ENCODE measurements around the gene RALGPS1. TPM values are rescaled to one million over a fixed set of nuclear protein-coding genes. Genes with fewer than 3 reads are reported as not detected.

RALGPS1 gene
- polyA plus RNA-seq, 3 donors, result 0.56 to 4.3 (median 2.3) TPM

DNA sequence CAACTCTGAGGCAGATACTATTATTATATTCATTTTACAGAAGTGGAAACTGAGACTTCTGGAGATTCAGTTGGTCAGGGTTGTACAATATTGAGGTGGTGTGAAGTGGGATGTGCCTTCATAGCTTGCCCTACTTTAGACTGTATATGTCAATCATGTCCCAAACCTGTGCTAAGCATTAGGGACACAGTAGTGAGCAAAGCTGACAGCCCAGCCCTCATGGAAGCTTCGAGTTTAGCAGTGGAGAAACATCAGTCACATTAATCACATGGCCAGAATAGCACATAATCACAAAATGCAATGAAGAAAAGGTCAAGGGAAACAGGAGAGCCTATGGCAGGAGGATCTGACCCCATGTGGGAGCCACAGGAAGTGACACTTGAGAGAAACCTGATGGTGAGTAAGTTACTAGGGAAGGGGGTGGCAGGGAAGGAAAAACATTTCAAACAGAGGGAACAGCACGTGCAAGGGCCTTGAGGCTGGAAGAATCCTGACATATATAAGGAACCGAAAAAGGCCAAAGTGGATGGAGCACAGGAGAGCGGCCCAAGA lies 20.5 kb upstream of the RALGPS1 start:
- 78 to 83% (median 81%) methylated on average over 4 of the region's 4 CpGs for WGBS, 3 donors
- no peak overlapping the region for H3K27ac ChIP-seq (ENCODE audit: low read depth, low read length)

- 20 to 64% (median 62%) methylated on average over 3 of the region's 3 CpGs for WGBS, 3 donors
- H3K27ac ChIP-seq (ENCODE audit: low read depth, low read length), result no peak overlapping the region
Measured at GRCh38 chr9:126902210-126902609, 12.4 kb upstream of the RALGPS1 start.

GRCh38 chr9:126904586-126904985 lies 10.0 kb upstream of the RALGPS1 start:
- H3K27ac ChIP-seq (ENCODE audit: low read depth, low read length), result no peak overlapping the region
- 91 to 92% (median 92%) methylated on average over 3 of the region's 3 CpGs for WGBS, 3 donors

GRCh38 chr9:126906091-126906490 lies 8.5 kb upstream of the RALGPS1 start:
- WGBS, 3 donors, result 63 to 85% (median 81%) methylated on average over 6 of the region's 6 CpGs
- H3K27ac ChIP-seq (ENCODE audit: low read depth, low read length), result no peak overlapping the region

GRCh38 chr9:126907058-126907457 lies 7.5 kb upstream of the RALGPS1 start:
- H3K27ac ChIP-seq (ENCODE audit: low read depth, low read length), result no peak overlapping the region
- whole genome bisulfite sequencing, 3 donors, result 69 to 79% (median 75%) methylated on average over 2 of the region's 2 CpGs

DNA sequence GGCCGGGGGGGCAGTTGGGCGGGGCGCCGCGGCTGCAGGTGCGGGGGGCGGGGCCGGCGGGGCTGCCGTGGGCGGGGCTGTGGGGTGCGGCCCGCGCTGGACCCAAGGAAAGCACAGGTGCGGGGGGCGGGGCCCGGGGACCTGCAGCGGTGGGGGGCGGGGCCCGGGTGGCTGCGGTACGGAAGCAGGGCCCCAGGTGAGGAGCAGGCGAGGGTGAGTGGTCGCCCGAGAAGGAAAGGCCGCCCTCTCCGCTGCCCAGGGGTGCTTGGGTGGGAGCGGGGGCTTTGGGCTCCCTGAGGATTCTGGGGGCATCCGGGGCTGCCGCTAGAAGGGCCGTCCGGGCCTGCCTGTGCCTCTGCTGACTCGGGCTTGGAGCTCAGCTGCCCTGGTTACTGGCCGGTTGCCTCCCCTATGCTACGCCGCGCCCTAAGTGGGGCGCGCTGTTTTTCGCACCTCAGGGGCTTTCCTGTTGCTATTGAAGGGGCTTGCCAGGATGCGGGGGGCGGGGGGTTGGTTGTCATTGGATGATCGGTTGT lies 767 bp downstream of the RALGPS1 start:
- no peak overlapping the region for H3K27ac ChIP-seq (ENCODE audit: low read depth, low read length)

GRCh38 chr9:126915846-126916543 lies 1.4 kb downstream of the RALGPS1 start:
- no peak overlapping the region for H3K27ac ChIP-seq (ENCODE audit: low read depth, low read length)

More for the DNA sequence above, 767 bp downstream of the RALGPS1 start:
- 3 to 8% (median 7%) methylated on average over 28 to 37 of the region's 43 CpGs for WGBS, 3 donors

GRCh38 chr9:126916909-126917308 lies 2.3 kb downstream of the RALGPS1 start:
- 67 to 87% (median 87%) methylated on average over 2 of the region's 2 CpGs for WGBS, 3 donors
- H3K27ac ChIP-seq (ENCODE audit: low read depth, low read length), result no peak overlapping the region

More at GRCh38 chr9:126915846-126916543, 1.4 kb downstream of the RALGPS1 start:
- WGBS, 3 donors, result 54 to 86% (median 80%) methylated on average over 15 of the region's 15 CpGs

- H3K27ac ChIP-seq (ENCODE audit: low read depth, low read length), result no peak overlapping the region
- 74 to 96% (median 90%) methylated on average over 1 of the region's 1 CpG for WGBS, 3 donors
Measured at GRCh38 chr9:126919193-126919592, 4.6 kb downstream of the RALGPS1 start.

- no peak overlapping the region for H3K27ac ChIP-seq (ENCODE audit: low read depth, low read length)
Measured at GRCh38 chr9:126925876-126926275, 11.3 kb downstream of the RALGPS1 start.

GRCh38 chr9:126926364-126926763 lies 11.8 kb downstream of the RALGPS1 start:
- whole genome bisulfite sequencing, 3 donors, result 83 to 90% (median 85%) methylated on average over 2 of the region's 2 CpGs
- no peak overlapping the region for H3K27ac ChIP-seq (ENCODE audit: low read depth, low read length)

DNA sequence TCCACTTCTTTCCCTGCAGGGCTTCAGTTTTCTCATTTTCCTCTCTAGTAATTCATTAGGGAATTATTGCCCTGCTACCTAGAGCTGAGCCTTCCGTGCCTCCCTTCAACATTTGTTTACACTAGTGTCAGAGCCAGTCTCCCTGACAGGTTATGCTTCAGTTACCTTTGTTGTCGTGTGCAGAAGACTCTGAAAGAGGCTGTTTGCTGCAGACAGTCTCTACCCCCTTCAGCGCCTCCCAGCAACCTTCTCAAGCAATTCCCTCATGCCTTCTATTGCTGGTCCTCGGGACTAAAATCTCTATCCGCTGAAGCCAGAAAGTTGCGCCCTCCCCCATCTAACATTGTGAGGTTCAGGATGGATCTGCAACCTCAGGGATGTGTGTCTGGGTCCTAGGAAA lies 12.8 kb downstream of the RALGPS1 start:
- 53 to 68% (median 62%) methylated on average over 6 of the region's 6 CpGs for WGBS, 3 donors
- H3K27ac ChIP-seq (ENCODE audit: low read depth, low read length), result no peak overlapping the region

GRCh38 chr9:126932871-126933321 lies 18.3 kb downstream of the RALGPS1 start:
- WGBS, 3 donors, result 88 to 97% (median 90%) methylated on average over 11 of the region's 11 CpGs
- no peak overlapping the region for H3K27ac ChIP-seq (ENCODE audit: low read depth, low read length)

- WGBS, 3 donors, result 89 to 94% (median 93%) methylated on average over 11 of the region's 11 CpGs
- H3K27ac ChIP-seq (ENCODE audit: low read depth, low read length), result no peak overlapping the region
Measured at GRCh38 chr9:126933334-126933980, 18.9 kb downstream of the RALGPS1 start.

DNA sequence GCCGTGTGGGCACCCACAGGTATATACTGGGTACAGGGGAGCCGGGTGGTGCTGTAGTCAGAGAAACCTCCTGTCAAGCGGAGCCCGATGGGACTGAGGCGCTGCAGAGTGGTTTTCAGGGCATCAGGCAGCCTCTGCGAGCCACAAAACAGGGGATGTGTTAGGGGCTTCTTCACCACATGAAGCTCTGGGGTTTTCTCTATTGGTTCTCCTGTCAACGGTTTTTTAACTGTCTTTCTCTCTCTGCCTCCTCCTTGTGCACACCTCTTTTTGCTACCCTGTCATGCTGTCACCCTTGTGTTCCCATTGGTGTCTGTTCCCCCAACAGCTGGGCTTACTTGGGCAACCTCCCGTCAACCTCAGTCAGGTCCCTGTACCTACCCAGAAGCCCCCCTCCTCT lies 19.9 kb downstream of the RALGPS1 start:
- no peak overlapping the region for H3K27ac ChIP-seq (ENCODE audit: low read depth, low read length)
- WGBS, 3 donors, result 88 to 93% (median 89%) methylated on average over 8 of the region's 8 CpGs

DNA sequence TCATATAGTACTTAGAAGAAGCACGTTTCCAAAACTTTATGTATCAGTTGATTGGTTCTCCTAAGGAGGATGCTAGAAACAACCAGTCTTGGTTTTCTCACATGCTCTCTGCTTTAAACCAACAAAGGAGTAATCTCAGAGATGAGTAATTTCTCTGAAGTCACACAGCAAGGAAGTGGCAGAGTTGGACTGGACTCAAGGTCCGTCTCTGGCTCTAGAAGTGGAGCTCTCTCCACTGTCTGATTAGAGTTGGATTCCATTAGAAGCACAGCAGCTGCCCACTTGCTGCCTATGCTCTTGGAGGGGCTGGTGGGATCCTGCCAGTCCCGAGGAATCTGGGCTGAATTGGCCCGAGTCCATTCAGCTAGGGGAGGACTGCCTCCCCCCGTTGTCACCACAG lies 21.0 kb downstream of the RALGPS1 start:
- 82 to 86% (median 84%) methylated on average over 5 of the region's 5 CpGs for WGBS, 3 donors
- no peak overlapping the region for H3K27ac ChIP-seq (ENCODE audit: low read depth, low read length)

- H3K27ac ChIP-seq (ENCODE audit: low read depth, low read length), result no peak overlapping the region
Measured at GRCh38 chr9:126937444-126937843, 22.9 kb downstream of the RALGPS1 start.

GRCh38 chr9:126938327-126938726 lies 23.7 kb downstream of the RALGPS1 start:
- H3K27ac ChIP-seq (ENCODE audit: low read depth, low read length), result no peak overlapping the region
- 88 to 91% (median 88%) methylated on average over 4 of the region's 4 CpGs for WGBS, 3 donors

GRCh38 chr9:126939821-126940221 lies 25.2 kb downstream of the RALGPS1 start:
- H3K27ac ChIP-seq (ENCODE audit: low read depth, low read length), result no peak overlapping the region

DNA sequence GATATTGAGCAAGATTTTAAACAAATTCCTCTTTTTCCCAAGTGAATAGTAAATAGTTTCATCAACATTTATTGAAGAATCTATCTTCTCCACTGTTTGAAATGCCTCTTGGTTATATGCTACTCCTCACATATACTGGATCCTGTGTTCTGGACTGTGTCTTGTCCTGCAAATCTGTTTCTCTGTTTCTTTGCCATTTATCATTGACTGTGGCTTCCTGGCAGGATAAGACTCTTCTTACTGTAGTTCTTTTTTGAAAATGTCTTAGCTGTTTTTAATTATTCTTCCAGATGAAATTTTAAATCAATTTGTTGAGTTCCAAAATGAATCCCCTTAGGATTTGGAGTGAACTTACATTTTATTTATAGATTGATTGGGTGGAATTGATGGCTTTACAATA lies 27.8 kb downstream of the RALGPS1 start:
- no peak overlapping the region for H3K27ac ChIP-seq (ENCODE audit: low read depth, low read length)

More at GRCh38 chr9:126939821-126940221, 25.2 kb downstream of the RALGPS1 start:
- 24 to 74% (median 67%) methylated on average over 6 of the region's 6 CpGs for WGBS, 3 donors

All from adipose tissue (tissue), 3 donors.